ENCODE results near the gene CD70.
"Not testable (repeated sequence)": the region's sequence is repeated elsewhere in the genome, so short reads cannot be mapped to it uniquely, and the experiment has no call there.

CD70 gene

GRCh38 chr19:6590827-6591319 is at the start of gene CD70:
Gene CD70 (minus strand): TSS chr19:6591150. CDS start chr19:6591002, 148 bp downstream.
- DNase-seq: peak; percentile 48

GRCh38 chr19:6640333-6640732 is 49.4 kb upstream of the CD70 start:
- not testable (repeated sequence) for DNase-seq

GRCh38 chr19:6639439-6639838 is 48.5 kb upstream of the CD70 start:
- DNase-seq: no peak

- not testable (repeated sequence) for DNase-seq
Observed at GRCh38 chr19:6633456-6633813, 42.5 kb upstream of the CD70 start.

GRCh38 chr19:6632747-6633455 is 42.0 kb upstream of the CD70 start:
- peak; percentile 39 for DNase-seq

- peak; percentile 65 for DNase-seq
Observed at GRCh38 chr19:6632002-6632621, 41.2 kb upstream of the CD70 start.

GRCh38 chr19:6626764-6627163 is 35.8 kb upstream of the CD70 start:
- DNase-seq: no peak

GRCh38 chr19:6617374-6617773 is 26.4 kb upstream of the CD70 start:
- DNase-seq: no peak

- peak; percentile 29 for DNase-seq
Observed at GRCh38 chr19:6616011-6616410, 25.1 kb upstream of the CD70 start.

GRCh38 chr19:6613711-6614110 is 22.8 kb upstream of the CD70 start:
- peak; percentile 46 for DNase-seq

GRCh38 chr19:6610934-6611852 is 20.2 kb upstream of the CD70 start:
- no peak for DNase-seq

- no peak for DNase-seq
Observed at GRCh38 chr19:6608940-6609339, 18.0 kb upstream of the CD70 start.

GRCh38 chr19:6608146-6608545 is 17.2 kb upstream of the CD70 start:
- not testable (repeated sequence) for DNase-seq

- not testable (repeated sequence) for DNase-seq
Observed at GRCh38 chr19:6606276-6607070, 15.5 kb upstream of the CD70 start.

GRCh38 chr19:6604906-6605305 is 14.0 kb upstream of the CD70 start:
- no peak for DNase-seq

- no peak for DNase-seq
Observed at GRCh38 chr19:6602729-6603114, 11.8 kb upstream of the CD70 start.

- DNase-seq: peak; percentile 20
Observed at GRCh38 chr19:6601537-6602052, 10.6 kb upstream of the CD70 start.

GRCh38 chr19:6600951-6601536 is 10.1 kb upstream of the CD70 start:
- not testable (repeated sequence) for DNase-seq

GRCh38 chr19:6599866-6600454 is 9.0 kb upstream of the CD70 start:
- no peak for DNase-seq

GRCh38 chr19:6598254-6598892 is 7.4 kb upstream of the CD70 start:
- not testable (repeated sequence) for DNase-seq
